ENCODE measurements around the gene KIF6. TPM values are rescaled to one million over a fixed set of nuclear protein-coding genes. Genes with fewer than 3 reads are reported as not detected.

Gene KIF6
- total RNA-seq, 1 donor from 2014 or later: not detected

DNA sequence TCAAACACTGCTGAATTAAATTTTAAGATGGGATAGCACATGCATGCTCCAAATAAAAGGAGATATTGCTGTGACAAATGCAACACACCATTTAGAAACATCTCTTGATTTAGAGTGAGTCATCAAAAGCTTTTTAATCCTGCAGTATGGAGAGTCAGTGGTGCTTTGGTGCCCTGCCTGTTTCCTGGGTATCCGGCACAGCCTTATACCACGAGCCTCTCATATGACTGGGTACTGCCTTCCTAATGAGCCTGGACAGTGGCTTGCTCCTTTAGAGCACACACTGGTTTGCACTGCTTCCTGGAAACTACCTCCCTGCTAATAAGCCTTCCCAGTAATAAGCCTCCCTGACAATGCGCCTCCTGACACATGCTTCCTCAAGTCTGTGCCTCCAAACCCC, 337.4 kb downstream of the KIF6 start:
- no peak for DNase-seq (ENCODE audit: low read depth, low spot score)

GRCh38 chr6:39386487-39386886, 338.7 kb downstream of the KIF6 start:
- DNase-seq (ENCODE audit: low read depth, low spot score): no peak

DNA sequence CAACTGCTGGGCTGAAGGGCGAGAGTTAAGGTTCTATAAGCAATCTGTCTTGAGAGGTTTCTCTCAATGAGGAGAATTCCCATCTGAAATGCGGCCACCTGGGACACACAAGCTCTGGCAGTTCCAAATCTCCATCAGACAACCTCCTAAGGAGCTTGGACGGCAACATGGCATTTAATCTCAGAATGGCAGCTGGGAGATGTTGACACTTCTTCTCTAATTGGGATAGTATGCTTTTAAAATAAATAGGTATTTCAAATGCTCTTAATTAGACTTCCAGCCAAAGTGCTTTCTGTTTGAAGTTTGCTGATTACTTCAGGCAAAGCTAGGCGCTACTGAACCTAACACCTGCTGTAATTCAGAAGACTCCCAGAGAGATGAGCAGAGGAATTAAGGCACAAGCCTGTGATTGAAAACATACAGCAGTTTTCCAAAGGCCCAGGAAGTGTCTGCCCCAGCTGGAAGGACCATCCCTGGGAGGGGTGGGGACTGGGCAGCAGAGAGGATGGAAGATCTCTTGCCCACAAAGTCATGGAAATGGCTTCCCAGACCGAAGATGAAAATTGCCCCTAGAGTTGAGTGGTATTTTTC, 343.6 kb downstream of the KIF6 start:
- no peak for DNase-seq (ENCODE audit: low read depth, low spot score)

GRCh38 chr6:39380837-39381549, 344.2 kb downstream of the KIF6 start:
- no peak for DNase-seq (ENCODE audit: low read depth, low spot score)

GRCh38 chr6:39378960-39379425, 346.2 kb downstream of the KIF6 start:
- no peak for DNase-seq (ENCODE audit: low read depth, low spot score)

DNA sequence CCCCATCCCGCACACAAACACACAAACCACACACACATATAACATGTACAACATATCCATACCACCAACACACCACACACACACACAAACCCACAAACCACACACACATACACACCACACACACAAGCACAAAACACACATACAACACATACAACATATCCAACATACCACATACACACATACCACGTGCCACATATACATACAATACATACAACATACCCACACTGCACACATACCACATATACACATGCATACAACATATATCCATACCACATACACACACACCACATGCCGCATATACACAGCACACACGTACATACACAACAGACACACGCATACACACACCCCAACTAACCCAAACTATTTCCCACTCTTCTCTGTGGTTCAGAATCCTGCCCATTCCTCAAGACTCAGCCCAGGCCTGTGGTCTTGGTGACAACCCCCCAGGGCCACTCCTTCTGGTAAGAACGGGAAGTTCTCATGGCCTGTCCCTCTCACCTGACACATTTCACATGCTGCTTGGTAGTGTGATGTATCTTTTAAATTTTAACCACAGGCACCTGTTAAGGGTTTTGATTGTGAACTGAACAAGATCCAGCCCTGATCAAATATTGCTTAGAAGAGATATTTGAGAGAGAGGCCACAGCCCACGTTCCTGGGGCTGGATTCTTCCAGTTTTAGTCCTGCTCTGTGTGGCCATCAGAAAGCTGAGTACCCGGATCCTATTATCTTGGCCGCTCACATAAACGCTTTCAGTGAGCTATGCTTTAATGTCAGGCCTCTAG, 346.8 kb downstream of the KIF6 start:
- no peak for DNase-seq (ENCODE audit: low read depth, low spot score)

DNA sequence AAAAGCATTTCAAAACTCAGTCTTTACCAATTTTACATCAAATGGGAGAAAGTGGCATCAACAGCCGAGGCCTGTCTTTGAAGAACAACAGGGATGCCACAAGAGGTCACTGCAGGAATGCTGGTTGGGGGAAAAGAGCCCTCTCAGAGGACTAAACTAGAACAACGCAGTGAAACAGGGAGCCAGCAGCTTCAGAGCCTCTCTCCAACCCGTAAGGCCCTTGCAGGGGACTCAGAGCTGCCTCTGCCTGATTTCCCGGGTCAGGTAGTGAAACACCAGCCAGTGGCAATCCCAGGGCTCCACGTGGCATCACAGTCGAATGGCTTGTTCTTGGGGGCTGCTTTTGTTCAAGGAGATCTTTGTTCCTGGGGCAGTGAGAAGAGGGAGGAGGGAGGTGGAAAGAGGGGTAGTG, 347.7 kb downstream of the KIF6 start:
- peak; percentile 30 for DNase-seq (ENCODE audit: low read depth, low spot score)

DNA sequence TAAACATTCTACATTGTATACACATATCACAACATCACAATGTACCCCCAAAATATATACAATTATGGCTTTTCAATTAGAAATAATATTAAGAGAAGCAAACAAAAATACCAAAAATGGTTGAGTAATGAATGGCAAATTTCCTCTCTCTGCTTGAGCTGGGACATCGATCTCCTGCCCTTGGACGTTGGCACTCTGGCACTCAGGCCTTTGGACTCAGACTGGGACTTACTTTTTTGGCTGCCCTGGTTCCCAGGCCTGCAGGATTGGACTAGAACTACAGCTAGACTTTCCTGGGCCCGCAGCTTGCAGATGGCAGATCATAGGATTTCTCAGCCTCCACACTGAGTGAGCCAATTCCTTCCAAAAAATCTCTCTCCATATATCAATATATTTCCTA, 349.8 kb downstream of the KIF6 start:
- no peak for DNase-seq (ENCODE audit: low read depth, low spot score)

- DNase-seq (ENCODE audit: low read depth, low spot score): no peak
Observed at GRCh38 chr6:39370390-39370789, 354.8 kb downstream of the KIF6 start.

- DNase-seq (ENCODE audit: low read depth, low spot score): no peak
Observed at GRCh38 chr6:39369987-39370386, 355.2 kb downstream of the KIF6 start.

DNA sequence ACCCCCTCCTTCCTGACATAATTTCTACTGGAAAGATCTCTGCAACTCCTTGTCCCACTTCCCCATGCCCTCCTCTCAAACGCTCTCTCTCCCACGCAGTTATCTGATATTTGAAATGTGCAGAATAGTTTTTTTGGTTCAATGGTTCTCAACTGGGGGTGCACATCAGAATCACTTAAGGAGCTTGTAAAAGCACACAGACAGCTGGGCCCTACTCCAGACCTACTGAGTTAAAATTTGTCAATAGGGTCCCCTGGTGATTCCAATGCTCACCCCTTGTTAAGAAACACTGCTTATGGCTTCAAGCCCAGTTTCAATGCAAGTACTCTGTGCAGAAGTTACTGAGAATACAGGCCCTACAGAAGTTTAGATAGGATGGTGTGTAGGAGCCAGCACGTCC, 357.5 kb downstream of the KIF6 start:
- DNase-seq (ENCODE audit: low read depth, low spot score): no peak

DNA sequence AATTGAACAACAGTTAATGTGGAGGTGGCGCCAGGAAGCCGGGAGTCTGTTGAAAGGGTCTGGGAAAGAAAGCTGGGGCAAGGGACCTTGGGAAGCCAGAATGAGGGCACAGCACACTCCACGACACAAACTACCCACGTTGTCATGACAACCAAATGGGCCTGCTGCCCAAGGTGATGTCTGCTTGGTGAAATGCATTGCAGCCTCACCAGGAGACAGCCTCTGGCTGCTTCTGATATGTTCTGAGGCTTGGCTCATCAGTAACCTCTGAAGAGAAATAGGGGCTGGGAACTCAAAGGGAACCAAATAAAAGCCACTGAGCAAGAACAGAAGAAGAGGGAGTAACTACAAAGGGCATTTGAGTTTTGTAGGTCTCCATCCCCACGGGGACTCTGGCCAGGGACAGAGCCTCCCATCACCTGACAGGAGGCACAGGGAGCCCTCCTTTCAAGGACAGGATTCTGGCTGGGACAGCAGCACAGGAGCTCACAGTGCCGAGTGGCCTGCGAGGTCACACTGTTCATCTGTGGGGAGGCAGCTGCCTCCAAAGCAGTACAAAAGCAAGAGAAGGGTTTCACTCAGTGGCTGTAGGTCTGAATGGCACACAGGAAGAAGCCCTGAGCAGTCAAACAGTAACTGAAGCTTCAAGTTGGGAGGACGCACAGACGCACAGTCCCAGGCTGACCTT, 358.1 kb downstream of the KIF6 start:
- no peak for DNase-seq (ENCODE audit: low read depth, low spot score)

DNA sequence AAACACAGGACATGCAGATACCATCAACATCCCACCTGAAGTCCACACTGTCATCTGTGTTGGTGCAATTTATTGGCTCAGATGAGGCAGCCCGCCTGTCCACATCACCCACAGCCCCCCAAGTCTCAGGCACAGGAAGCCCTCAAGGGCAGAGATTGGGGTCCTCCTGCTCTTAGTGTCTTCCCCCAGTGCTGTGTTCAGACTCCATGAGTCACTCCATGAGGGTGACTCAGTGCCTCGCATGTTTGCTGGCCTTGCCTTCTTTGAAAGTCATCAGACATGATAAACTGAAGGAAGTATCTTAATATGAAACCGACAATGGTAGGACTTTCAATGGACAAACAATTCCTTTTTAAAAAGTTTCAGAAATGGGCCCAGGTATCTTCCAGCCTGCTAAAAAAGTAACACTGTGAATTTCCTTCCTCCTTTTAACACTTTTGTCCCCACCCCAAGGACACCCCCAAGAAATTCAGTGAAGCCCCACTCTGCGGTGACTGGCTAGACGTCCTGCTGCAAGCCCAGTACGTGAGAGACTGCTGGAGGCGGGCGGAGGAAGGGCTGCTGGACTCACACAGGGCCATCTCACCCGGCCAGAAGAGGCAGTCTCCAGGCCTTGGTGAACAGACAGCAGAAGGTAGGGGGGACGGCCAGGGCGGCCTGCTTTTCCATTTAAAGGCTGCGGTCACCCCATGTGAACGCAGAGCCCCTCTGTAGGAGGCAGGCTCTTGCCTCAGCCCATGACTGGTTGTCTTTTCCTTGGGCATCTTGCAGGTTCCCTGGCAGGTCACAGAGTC, 359.7 kb downstream of the KIF6 start:
- DNase-seq (ENCODE audit: low read depth, low spot score): no peak

- DNase-seq (ENCODE audit: low read depth, low spot score): no peak
Observed at GRCh38 chr6:39363280-39363679, 361.9 kb downstream of the KIF6 start.

- DNase-seq (ENCODE audit: low read depth, low spot score): no peak
Observed at GRCh38 chr6:39362487-39362865, 362.7 kb downstream of the KIF6 start.

DNA sequence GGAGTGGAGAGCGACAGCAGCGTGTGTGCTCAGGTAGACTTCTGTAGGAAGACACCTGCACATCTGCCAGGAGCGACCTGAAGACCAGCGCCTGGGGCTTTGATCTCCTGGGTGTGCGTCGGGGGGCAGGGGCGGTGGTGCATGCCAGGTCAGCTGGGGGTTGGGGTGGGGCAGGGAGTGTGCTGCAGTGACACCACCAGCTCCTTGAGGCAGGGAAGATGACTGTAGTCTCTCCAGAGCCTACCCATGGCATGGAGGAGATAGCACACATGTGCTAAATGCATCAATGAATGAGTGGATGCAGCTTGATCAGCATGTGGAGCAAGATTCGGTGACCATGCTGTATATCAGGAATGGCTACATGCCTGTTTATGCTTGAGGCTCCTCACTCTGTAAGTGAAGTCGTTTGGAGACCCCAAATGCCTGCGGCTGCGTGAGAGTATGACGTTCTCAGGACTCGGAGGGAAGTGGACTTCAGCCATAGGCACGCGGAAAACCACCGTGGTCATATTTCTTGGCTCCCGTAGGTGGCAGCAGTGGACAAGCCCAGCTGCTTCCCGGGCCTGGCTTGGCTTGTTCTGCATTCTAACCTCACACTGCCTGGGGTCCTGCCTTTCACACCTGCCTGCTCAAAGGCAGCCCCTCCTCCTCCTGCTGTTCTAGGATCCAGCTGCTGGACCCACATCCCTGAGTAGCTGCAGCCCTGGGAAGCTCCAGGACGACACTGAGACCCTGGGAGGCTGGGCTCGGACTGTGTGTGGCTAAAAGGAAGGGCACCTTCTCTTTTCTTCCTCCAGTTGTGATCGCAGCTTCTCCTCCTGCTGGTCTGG, 363.3 kb downstream of the KIF6 start:
- DNase-seq (ENCODE audit: low read depth, low spot score): no peak

DNA sequence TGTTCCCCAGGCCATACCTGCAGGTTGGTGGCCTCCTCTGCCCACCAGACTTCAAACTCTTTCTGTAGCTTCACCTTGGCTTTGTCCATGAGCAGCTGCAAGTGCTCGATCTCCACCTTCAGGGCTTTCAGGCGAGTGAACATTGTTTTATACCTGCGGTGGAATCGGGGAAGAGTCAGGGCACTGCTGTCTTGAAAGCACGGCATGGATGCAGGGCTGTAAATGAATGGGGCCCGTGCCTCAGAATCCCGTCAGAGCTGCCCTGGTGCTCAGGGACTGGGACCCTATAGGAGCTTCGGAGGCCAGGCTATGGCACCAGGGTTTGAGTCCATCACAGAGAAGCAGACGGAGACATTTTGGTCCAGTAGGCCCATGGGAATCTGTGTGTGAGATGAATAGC, 364.8 kb downstream of the KIF6 start:
- DNase-seq (ENCODE audit: low read depth, low spot score): no peak

- DNase-seq (ENCODE audit: low read depth, low spot score): peak; percentile 58
Observed at GRCh38 chr6:39357998-39358686, 367.1 kb downstream of the KIF6 start.

DNA sequence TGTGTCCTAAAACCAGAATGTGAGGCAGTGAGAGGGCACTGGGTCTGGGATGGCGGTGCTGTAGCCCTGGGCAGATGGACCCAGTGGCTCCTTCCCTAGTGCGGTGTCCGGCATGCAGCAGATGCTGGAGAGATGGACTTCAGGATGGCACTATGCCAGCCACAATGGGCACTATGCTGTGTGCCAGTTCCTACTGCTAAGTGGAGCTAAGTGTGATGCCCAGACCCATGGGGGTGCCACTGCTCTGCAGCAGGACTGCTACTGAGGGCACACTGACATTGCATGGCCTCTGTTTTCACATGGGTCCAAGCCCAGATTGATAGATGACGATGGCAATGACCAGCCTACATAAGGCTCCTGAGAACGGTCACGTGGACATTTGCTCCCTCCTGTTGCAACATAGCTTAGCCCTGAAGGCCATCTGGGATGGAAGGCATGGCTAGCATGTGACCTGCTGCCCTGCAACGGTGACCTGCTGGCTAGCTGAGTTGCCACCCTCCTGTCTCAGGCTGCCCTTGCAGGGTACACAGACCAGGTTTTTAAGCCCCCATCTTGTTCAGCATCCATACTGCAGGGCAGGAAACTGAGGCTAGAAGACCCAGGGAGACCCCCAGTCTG, 371.4 kb downstream of the KIF6 start:
- no peak for DNase-seq (ENCODE audit: low read depth, low spot score)

All from pulmonary artery endothelial cell (primary cell).